GM18511 (cell line): ENCODE data around the gene ATF2.
"Not testable (repeated sequence)": the region's sequence is repeated elsewhere in the genome, so short reads cannot be mapped to it uniquely, and the experiment has no call there.

Source experiments
- ATAC-seq: cut with Tn5 transposase; IDR thresholded peaks from one replicate; pipeline ENCODE4 v1.9.1; 2021; ENCODE audit warnings: mild to moderate bottlenecking, moderate library complexity; ENCODE audit not compliant: unreplicated experiment

Gene ATF2

DNA sequence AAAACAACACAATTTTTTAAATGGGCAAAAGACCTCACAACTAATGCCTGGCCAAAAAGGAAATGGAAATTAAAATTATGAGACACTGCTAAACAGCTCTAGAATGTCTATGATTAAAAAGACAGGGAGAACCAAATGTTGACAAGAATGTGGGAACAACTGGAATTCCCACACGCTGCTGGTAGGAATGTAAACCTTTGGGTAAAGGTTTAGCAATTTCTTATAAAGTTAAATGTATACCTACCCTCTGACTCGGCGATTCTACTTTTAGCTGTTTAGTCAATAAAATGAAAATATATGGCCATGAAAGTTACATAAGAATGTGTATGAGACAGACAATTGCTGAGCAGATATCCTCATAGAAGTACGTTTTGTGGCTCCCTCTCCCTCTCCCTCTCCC, 60.9 kb downstream of the ATF2 start:
- ATAC-seq = no peak

DNA sequence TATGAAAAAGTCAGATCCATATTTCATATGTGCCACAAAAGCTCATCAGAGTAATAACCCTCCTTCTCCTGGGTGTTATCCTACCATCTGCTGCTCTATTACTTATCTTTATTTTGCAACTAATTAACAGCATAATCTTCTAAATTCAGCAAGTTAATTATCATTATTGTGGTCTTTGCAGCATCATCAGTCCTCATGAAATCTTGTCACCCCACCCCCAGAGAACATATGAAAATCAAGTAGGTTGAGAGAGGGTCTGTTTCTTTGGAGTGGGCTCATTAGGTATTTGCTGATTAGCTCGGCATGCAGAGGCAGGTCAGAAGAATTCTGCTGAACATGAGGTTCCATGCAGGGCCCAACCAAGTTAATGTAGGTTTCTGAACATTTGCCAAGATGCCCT, 64.8 kb downstream of the ATF2 start:
- no peak for ATAC-seq

DNA sequence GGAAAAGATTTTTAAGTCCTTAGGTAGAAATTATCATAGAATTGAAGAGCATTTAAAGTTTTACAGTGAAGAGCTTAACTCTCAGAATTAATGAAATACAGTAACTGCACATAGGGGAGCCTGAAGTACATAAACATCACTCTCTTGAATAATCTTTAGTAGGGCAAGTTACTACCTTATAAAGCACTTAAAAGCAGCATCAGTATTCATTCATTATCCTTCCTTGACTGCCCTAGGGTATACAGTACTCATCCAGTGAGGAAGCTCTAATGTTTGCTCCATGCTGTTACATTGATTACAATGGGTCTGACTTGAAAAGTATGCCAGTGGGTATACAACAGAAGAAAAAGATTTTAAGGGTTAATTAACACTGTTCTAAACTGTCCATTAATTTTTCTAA, 66.5 kb downstream of the ATF2 start:
- ATAC-seq = no peak

DNA sequence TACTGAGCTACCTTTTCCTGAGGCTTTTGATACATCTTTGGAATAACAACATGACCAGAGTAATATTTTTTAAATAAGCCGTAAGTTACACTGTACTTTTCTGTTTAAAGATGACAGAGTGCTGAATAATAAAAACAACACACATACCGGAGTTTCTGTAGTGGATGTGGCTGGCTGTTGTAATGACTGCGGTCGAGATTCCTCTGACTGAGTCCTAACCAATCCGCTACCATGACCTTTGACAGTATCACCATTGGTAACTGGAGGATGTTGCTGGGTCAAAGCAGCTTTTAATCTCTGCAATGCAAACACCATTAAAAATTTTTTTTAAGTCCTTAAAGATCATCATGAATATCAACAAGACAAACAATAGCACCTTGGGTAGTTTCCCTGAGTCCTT, 70.7 kb downstream of the ATF2 start:
- ATAC-seq = no peak

DNA sequence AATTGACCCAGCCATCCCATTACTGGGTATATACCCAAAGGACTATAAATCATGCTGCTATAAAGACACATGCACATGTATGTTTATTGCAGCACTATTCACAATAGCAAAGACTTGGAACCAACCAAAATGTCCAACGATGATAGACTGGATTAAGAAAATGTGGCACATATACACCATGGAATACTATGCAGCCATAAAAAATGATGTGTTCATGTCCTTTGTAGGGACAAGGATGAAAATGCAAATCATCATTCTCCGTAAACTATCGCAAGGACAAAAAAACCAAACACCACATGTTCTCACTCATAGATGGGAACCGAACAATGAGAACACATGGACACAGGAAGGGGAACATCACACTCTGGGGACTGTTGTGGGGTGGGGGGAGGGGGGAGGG, 83.9 kb downstream of the ATF2 start:
- ATAC-seq = not testable (repeated sequence)

DNA sequence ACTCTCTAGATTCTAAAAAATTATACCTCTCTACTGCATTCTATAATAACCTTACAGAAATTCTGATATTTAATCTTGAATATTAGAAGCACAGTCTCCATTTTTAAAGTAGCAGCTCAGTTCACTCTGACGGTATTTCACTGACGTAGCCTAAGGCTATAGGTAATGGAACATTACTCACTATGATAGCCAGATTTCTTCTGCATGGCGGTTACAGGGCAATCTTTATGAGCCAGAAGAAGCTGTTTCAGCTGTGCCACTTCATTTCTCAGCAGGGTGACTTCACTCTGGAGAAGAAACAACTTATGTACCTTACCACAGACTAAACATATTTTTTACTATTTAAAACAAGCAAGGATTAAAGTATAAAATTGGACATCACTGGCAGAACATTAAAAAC, 87.5 kb downstream of the ATF2 start:
- no peak for ATAC-seq

DNA sequence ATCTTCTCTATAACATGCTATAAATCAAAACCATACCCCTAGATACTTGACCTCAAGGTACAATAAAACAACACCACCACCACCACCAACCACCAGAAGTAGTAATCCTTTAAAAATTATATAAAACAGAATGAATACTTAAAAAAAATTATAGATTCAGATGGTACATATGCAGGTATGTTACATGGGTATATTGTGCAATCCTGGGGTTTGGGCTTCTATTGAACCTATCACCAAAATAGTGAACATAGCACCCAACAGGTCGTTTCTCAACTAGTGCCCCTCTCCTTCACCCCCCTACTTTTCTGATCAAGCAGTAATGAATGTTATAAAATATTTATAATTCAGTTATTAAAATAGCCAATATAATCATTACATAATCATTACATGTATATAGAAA, 91.7 kb downstream of the ATF2 start:
- no peak for ATAC-seq

DNA sequence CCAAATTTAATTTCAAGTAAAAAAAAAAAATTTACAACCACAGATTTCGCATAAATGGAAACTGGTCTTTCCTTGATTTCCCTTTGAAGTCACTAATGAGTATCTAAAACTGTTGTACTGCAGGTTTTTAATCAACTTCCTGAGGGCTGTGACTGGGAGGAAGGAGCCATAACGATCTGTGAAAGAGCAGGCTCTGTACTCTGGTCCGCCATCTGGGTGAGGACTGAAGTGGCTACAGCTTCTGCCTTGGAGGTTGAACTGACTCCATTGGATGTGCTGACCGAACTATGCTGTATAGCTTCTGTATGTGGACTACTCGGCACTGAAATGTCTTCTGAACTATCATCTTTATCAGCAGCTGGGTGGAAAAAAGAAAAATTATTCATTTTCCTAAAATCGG, 93.5 kb downstream of the ATF2 start:
- no peak for ATAC-seq

DNA sequence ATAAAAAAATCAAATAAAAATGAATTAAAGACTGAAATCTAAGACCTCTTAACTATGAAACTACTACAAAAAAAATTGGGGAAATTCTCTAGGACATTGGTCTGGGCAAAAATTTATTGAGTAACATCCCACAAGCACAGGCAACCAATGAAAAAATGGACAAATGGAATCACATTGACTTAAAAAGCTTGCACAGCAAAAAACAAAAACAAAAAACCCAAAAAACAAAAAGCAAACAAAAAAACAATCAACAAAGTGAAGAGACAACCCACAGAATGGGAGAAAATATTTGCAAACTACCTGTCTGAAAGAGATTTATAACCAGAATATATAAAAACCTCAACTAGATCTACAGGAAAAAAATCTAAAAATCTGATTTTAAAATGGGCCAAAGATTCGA, 99.5 kb downstream of the ATF2 start:
- ATAC-seq = no peak

DNA sequence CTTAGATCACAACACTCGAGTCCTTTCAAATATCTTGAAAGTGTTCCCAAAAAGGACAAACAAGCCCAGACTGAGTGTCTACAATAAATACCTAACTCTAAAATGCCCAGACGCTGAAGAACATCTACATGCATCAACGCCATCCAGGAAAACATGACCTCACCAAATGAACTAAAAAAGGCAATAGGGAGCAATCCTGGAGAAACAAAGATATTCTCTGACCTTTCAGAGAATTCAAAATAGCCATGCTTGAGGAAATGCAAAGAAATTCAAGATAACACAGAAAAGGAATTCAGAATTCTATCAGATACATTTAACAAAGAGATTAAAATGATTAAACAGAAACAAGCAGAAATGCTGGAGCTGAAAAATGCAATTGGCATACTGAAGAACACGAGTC, 101.6 kb downstream of the ATF2 start:
- no peak for ATAC-seq

DNA sequence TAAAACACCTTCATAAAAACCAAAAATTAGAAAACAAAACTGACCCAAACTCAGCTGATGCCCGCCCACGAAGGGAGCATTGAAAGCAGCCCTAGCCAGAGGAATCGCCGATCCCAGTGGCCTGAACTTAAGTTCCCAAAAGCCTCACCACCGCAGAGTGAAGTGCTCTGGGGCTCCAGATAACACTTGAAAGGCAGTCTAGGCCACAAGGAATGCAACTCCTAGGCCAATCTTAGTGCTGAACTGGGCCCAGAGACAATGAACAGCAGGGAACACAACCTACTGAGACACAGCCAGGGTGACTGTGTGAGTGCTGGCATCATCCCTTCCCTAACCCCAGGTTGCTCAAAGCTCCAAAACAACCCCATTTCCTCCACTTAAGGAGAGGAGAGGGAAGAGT, 103.2 kb downstream of the ATF2 start:
- ATAC-seq = no peak

DNA sequence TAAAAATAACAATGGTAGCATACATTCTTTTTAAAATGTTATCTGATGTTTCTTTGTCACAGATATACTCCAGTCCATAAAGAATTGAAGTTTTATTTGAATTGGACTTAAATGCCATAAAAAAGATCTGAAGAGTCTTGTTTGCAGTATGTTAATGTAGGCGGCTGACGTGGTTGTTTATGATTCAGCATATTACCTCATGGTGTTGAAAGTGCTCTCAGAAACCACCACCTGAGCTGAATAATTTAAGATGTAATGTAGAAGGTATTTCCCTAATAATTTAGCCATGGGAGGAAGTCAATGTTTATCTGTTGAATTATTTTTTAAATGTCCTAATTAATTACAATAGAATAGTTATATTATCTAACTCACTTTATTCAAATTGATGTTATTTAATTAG, 104.3 kb downstream of the ATF2 start:
- no peak for ATAC-seq

DNA sequence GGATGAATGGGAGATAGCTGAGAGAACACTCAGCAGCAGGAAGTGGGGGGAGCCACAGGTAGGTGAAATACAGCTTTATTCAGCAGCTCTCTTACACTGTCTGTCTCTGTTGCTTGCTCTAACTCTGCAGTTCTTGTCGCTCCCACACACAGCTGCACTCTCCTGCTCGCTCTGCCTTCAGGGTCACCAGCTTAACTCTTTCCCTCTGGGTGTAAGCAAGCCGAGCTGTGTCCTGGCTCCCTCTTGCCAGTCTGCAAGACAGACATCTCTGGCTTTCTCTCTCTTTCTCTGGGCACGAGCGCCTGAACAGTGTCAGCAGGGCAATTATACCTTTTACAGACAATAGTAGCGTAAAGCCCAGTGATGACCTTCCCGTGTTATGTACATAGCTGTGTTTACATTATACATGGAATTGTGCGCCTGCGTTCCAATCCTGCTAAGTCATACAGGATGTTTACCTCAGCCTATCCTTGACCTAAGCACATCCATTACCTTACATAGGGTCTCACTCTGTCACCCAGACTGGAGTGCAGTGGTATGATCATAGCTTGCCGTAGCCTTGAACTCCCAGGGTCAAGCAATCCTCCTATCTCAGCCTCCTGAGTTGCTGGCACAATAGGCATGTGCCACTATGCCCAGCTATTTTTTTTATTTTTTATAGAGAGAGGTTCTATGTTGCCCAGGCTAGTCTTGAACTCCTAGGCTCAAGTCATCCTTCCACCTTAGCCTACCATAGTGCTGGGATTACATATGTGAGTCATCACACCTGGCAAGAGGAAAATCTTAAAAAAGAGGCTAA, 105.0 kb downstream of the ATF2 start:
- no peak for ATAC-seq

DNA sequence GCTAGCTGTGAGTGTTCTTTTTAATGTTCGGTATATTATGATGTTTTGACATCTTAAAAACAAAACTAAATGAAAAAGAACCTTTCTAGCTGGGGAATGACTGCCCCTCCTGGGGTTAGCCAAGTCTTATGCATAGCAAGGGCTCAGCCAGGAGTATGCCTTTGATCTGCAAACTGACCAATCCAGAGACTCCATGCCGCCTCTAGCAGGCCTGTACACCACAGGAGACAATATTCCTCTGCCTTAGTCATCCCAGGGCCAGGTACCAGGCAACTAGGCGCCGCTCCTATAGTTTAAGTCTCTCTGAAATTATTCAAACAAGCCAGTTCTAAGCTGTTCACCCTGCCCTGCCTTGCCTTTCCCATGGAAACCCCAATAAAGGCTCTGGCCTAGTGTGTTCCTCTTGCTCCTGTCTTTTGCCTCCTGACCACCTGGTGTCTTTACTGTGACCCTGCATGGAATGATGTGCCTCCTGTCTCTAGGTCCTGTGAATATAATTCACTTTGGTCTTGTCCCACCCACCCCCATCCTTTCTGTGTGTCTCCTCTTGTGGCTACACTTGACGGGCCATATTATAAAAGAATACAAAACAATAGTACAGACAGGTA, 110.8 kb downstream of the ATF2 start:
- ATAC-seq = no peak

DNA sequence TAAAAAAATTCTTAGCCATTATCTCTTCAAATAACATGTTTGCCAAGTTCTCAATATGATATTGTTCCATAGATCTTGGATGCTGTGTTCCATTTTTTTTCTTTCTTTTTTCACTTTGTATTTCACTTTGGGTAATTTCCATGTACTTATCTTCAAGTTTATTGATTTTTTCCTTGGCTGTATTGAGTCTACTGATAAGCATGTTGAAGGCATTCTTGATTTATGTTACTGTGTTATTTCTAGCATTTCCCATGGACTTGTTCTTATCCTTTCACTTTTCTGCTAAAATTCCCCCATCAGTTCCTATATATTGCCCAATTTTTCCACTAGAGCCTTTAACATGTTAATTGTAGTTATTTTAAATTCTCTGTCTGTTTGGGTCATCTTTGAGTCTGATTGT, 112.0 kb downstream of the ATF2 start:
- no peak for ATAC-seq

DNA sequence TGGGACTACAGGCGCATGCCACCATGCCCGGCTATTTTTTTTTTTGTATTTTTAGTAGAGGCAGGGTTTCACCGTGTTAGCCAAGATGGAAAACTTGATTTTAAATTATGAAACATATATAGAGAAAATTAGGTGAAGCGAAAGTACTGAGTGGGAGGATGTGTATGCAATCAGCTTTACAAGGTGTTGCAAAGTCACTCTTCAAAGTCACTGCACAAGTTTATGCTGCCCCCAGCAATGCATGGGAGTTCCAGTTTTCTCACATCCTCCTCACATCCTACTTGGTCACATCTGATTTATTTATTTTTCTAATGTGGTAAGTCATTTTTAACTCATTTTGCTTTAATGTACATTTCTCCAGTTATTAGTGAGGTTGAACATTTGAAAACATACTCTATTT, 113.7 kb downstream of the ATF2 start:
- peak; percentile 79 for ATAC-seq

DNA sequence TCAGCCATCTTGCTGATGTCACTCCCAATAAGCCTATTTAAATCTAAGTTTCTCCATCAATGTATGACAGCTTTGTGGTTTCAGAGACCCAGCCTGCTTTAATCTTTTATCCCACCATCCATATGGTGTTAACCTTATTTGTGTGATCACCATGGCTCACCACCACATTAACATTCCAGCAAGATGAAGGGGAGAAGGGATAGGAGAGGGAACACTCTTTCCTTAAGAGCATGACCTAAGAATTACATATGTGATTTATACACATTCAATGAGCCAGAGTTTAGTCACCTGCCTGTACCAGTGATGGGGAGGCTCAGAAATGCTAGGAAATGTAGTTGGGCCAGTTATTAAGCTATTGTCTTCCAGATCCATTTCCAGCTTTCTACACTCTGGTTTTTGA, 118.3 kb downstream of the ATF2 start:
- no peak for ATAC-seq

DNA sequence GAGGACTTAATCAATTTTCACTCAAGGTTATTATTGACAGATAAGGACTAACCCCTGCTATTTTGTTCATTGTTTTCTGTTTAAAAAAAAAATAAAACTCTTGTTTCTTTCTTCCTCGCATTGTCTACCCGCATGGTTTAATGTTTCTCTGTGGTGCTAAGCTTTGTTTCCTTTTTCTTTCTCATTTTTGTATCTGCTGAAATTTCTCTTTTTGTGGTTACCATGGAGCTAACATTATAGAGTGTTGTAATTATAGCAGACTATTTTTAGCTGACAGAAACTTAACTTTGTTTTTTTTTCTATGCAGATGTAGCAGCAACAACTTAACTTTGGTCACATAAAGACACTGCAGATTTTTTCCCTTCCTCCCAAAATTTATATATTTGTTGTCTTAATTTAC, 119.7 kb downstream of the ATF2 start:
- no peak for ATAC-seq

DNA sequence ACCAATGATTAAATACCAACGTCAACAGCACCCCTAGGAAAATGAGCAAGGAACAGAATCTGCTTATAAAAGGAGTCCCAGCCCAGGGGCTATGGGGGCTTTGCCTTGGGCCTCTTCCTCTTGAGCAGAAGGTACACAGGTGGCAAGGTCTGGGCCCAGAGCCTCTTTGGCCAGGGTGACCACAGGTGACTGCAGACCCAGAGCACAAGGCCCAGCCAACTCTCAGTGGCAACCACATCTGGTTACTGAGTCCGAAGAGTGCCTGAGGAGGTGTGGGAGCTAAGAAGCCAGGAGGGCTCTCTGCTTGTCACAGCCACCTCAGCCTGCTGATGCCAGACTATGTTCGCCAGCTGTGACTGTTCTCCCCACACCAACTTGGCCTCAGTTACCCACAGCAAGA, 128.5 kb downstream of the ATF2 start:
- no peak for ATAC-seq

DNA sequence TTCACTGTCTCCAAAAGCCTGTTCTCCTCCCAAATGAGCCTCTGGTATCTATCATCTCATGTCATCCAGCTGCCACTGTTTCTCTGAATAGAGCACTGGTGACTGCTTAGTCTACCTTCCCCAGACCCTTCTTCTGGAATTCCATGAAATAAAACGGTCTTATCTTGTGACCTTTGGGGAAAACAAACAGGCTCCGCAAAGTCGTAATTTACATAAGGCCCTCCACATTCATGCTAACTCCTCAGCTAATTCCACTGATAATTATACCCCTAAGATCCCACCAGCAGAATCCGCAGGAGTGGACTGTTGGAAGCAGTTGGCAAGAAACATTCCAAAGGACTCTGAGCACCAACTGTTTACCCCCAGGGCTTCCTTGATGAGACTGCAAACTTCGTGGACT, 129.0 kb downstream of the ATF2 start:
- no peak for ATAC-seq

DNA sequence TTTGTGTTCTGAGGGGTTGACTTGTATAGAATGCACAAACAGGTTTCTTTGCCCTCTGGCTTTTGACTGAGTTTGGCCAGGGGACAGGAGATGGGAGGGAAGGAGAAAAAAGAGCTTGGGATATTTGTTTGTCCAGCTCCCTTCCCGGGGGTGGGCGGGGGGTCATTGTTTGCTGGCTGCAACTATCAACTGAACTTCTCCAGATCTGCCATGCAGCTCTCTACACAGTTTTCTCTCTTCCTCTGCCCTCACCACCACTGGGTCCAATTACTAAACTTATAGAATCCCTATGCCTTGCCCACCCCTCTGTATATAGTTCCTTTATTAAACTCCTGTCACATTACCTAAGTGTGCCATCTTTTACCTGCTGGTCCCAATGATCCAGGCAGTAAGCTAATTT, 130.1 kb downstream of the ATF2 start:
- ATAC-seq = no peak

DNA sequence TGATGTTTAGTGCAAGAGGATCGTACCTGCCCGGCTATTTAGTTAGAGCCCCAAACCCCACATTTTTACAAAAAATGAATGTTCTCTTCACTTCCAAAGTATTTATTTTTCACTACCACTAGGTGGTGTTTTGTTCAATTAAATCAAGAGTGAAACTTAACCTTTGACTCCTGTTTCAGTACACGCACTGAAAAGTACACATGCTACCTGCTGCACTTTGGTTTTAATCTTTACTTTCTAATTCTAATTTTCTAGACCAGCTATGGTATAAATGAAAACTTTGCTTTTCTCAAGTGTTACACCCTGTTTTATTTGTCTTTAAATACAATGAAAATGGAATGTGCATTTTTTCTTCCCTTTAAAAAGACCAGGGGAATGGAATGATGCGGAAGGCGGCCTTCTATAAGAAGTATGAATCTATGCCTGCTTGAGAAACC, 131.4 kb downstream of the ATF2 start:
- peak; percentile 63 for ATAC-seq

DNA sequence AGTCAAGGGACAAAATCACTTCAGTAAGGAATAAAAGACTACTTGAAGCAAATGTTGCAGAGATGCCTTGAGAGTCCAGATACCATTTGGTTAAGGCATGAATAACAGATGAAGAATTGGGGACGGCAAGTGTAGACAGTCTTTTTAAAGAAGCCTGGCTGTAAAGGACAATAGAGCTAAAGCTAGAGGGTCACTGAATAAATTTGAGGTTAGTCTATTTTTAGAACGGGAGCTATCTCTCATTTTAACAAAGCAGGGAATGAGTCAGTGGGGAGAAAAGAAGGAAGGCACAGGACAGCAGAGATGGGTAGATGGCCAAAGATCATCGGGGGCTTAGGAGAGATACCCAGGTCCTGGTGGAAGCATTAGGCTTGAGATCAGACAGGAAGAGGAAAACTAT, 132.2 kb downstream of the ATF2 start:
- no peak for ATAC-seq
